ENCODE results near the gene METAP1D.
"Not testable (repeated sequence)": the region's sequence is repeated elsewhere in the genome, so short reads cannot be mapped to it uniquely, and the experiment has no call there.

Gene METAP1D

GRCh38 chr2:172113617-172114016, 113.9 kb downstream of the METAP1D start:
- in situ Hi-C loops (cut with HindIII; ENCODE audit: low pct_ligation_motif_present, low sequenced_read_pairs): loop anchor here (25.0 kb wide), 1 partner anchor 301 kb away; no protein-coding TSS in a partner anchor
- no peak for DNase-seq

GRCh38 chr2:172114176-172114575, 114.4 kb downstream of the METAP1D start:
- not testable (repeated sequence) for H3K27me3 ChIP-seq (replicated peaks); DNase-seq; H3K36me3 ChIP-seq (replicated peaks); H3K27ac ChIP-seq; H3K4me3 ChIP-seq (ENCODE audit: low read depth, low read length)
- in situ Hi-C loops (cut with HindIII; ENCODE audit: low pct_ligation_motif_present, low sequenced_read_pairs): loop anchor here (25.0 kb wide), 1 partner anchor 302 kb away; no protein-coding TSS in a partner anchor

More at GRCh38 chr2:172113617-172114016, 113.9 kb downstream of the METAP1D start:
- H3K27ac ChIP-seq: no peak overlapping the region
- no peaks in the 10 kb centered on the region for H3K27me3 ChIP-seq (replicated peaks)
- no peak overlapping the region for H3K4me3 ChIP-seq (ENCODE audit: low read depth, low read length)
- peak; percentile 44 for TF ChIP-seq CTCF (IDR thresholded peaks at IDR 0.05; ENCODE audit: low read depth, low read length, missing control alignments)
- H3K36me3 ChIP-seq (replicated peaks): no peaks in the 10 kb centered on the region

DNA sequence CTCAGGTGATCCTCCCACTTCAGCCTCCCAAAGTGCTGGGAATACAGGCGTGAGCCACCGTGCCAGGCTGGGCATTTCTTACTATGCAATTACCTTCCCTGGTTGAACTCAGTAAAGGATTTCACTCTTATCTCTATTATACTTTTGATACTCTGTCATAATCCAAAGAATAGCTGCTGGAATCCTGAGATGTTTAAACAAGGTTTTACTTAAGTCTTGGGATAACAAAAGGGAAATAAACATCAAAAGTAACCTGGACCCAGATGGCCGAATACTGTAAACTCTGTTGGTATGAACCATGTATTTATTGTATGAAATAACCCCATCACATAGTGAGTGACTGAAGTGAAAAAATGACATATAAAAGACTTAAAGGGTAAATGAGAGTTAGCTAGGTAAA, 114.8 kb downstream of the METAP1D start:
- Histone ChIP-seq H3K27ac (no peak overlapping the region), H3K27me3 (replicated peaks) (no peaks in the 10 kb centered on the region), H3K36me3 (replicated peaks) (no peaks in the 10 kb centered on the region), H3K4me3 (ENCODE audit: low read depth, low read length) (no peak overlapping the region)
- TF ChIP-seq CTCF (IDR thresholded peaks at IDR 0.05; ENCODE audit: low read depth, low read length, missing control alignments): no peak
- in situ Hi-C loops (cut with HindIII; ENCODE audit: low pct_ligation_motif_present, low sequenced_read_pairs): loop anchor here (25.0 kb wide), 1 partner anchor 302 kb away; no protein-coding TSS in a partner anchor
- no peak for DNase-seq

DNA sequence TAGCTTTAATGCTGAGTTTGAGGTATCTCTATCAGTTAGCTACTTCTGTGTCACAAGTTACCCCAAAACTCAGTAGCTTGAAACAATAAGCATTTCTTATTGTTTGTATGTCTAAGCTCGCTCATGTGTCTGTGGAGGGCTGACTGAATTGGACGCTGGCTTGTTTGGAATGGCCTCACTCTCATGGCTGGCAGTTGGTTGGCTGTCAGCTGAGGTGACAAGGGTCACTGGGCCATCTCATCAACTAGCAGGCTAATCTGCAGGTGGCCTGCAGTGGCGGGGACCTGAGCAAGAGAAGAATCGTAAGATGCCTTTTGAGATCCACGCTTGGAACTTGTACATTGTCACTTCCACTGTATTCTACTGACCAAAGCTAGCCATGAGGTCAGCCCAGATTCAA, 116.4 kb downstream of the METAP1D start:
- Histone ChIP-seq H3K4me3 (ENCODE audit: low read depth, low read length) (no peak overlapping the region), H3K27me3 (replicated peaks) (no peaks in the 10 kb centered on the region), H3K27ac (no peak overlapping the region), H3K36me3 (replicated peaks) (no peaks in the 10 kb centered on the region)
- no peak for TF ChIP-seq CTCF (IDR thresholded peaks at IDR 0.05; ENCODE audit: low read depth, low read length, missing control alignments)
- in situ Hi-C loops (cut with HindIII; ENCODE audit: low pct_ligation_motif_present, low sequenced_read_pairs): loop anchor here (25.0 kb wide), 1 partner anchor 304 kb away; no protein-coding TSS in a partner anchor
- DNase-seq: no peak

- peak overlapping the region; percentile 80 for H3K27ac ChIP-seq
- no peaks in the 10 kb centered on the region for H3K36me3 ChIP-seq (replicated peaks)
- no peak for TF ChIP-seq CTCF (IDR thresholded peaks at IDR 0.05; ENCODE audit: low read depth, low read length, missing control alignments)
- DNase-seq: no peak
- no peak overlapping the region for H3K4me3 ChIP-seq (ENCODE audit: low read depth, low read length)
- no peaks in the 10 kb centered on the region for H3K27me3 ChIP-seq (replicated peaks)
- in situ Hi-C loops (cut with HindIII; ENCODE audit: low pct_ligation_motif_present, low sequenced_read_pairs): loop anchor here (25.0 kb wide), 1 partner anchor 307 kb away; no protein-coding TSS in a partner anchor
Measured at GRCh38 chr2:172119089-172119488, 119.3 kb downstream of the METAP1D start.

DNA sequence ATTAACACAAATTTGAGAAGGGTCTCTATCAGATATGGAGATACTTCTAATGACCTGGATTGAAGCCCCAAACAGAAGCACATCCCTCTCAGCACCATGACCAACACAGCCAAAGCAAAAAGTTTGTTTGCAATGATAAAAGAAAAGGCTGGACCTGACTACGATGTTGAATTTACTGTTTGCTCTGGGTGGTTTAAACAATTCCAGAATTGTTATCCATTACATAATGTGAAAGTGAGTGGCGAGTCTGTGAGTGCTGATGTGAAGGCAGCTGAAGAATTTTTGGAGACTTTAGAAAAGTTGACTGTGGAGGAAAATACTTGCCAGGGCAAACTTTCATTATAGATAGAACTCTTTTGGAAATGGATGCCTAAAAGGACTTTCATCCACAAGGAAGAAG, 120.4 kb downstream of the METAP1D start:
- no peak overlapping the region for H3K4me3 ChIP-seq (ENCODE audit: low read depth, low read length)
- H3K27ac ChIP-seq: no peak overlapping the region
- no peak for TF ChIP-seq CTCF (IDR thresholded peaks at IDR 0.05; ENCODE audit: low read depth, low read length, missing control alignments)
- no peak for DNase-seq
- in situ Hi-C loops (cut with HindIII; ENCODE audit: low pct_ligation_motif_present, low sequenced_read_pairs): loop anchor here (25.0 kb wide), 1 partner anchor 308 kb away; no protein-coding TSS in a partner anchor
- no peaks in the 10 kb centered on the region for H3K36me3 ChIP-seq (replicated peaks)
- H3K27me3 ChIP-seq (replicated peaks): no peaks in the 10 kb centered on the region
